HEK293 (cell line): Measurements from ENCODE around the gene PSD4.

Source experiments
- CTCF ChIA-PET: fragments of 350-600 bp; formaldehyde crosslinking; extraction: SDS; loops from one replicate; lab custom pipeline; 2021; ENCODE audit warnings: antibody characterized with exemption; lab: Yijun Ruan, JAX
- POLR2A ChIA-PET: fragments of 300-600 bp; formaldehyde crosslinking; extraction: SDS; loops from one replicate; lab custom pipeline; 2020; ENCODE audit warnings: antibody characterized with exemption, inconsistent platforms; lab: Yijun Ruan, JAX
- H3K27ac ChIP-seq: fragments of 200-500 bp; sonication (Bioruptor generic); 2 replicates; pipeline ENCODE4 v1.5.1; 2014; ENCODE audit warnings: low read depth, low read length, control low read depth, inconsistent platforms; ENCODE audit errors: extremely low read depth
- H3K36me3 ChIP-seq, 2 experiments: fragments of 200-500 bp in 1 of 2; sonication (Bioruptor generic) in 1 of 2; 1 replicate in 1 of 2; 2 replicates in 1 of 2; pipeline ENCODE4 v1.5.1; 2014 to 2017; ENCODE audit warnings: inconsistent platforms in 2 of 2, low read length in 2 of 2; ENCODE audit not compliant: control insufficient read depth in 2 of 2, insufficient read depth in 1 of 2
- H3K4me1 ChIP-seq: fragments of 200-500 bp; sonication (Bioruptor generic); 2 replicates; pipeline ENCODE4 v1.5.1; 2014; ENCODE audit warnings: mild to moderate bottlenecking, low read length, inconsistent platforms; ENCODE audit not compliant: control insufficient read depth, insufficient read depth
- H3K4me3 ChIP-seq: 2 replicates; pipeline ENCODE4 v1.5.1; 2011; ENCODE audit warnings: low read depth, mild to moderate bottlenecking, control low read depth, low read length, moderate library complexity
- H3K9me3 ChIP-seq: fragments of 200-500 bp; sonication (Bioruptor generic); 2 replicates; pipeline ENCODE4 v1.5.1; 2014; ENCODE audit warnings: low read depth, low read length, inconsistent platforms; ENCODE audit not compliant: control insufficient read depth, insufficient read depth
- EGR2 ChIP-seq: fragments of 450-650 bp; formaldehyde crosslinking; IDR thresholded peaks from 2 replicates; pipeline ENCODE4 v1.5.1; 2016; ENCODE audit warnings: low read depth, missing biosample characterization, missing genetic modification characterization
- HOXD13 ChIP-seq: sonication (generic); formaldehyde crosslinking; IDR thresholded peaks from 2 replicates; pipeline ENCODE4 v1.8.0; 2022; ENCODE audit warnings: missing genetic modification reagents, borderline replicate concordance
- KLF7 ChIP-seq: fragments of 450-650 bp; formaldehyde crosslinking; IDR thresholded peaks from 2 replicates; pipeline ENCODE4 v1.5.1; 2016; ENCODE audit warnings: missing biosample characterization, missing genetic modification characterization, borderline replicate concordance
- KLF9 ChIP-seq: fragments of 450-650 bp; formaldehyde crosslinking; IDR thresholded peaks from 2 replicates; pipeline ENCODE4 v1.5.1; 2016; ENCODE audit warnings: missing biosample characterization, missing genetic modification characterization, low read depth
- MEIS1 ChIP-seq: sonication (generic); formaldehyde crosslinking; IDR thresholded peaks from 2 replicates; pipeline ENCODE4 v1.8.1; 2022; ENCODE audit warnings: missing genetic modification reagents, mild to moderate bottlenecking, borderline replicate concordance
- TRIM28 ChIP-seq: IDR thresholded peaks from 2 replicates; pipeline ENCODE4 v1.6.1; 2011; ENCODE audit warnings: low read length, control low read depth, borderline replicate concordance
- ZBTB21 ChIP-seq: fragments of 450-650 bp; formaldehyde crosslinking; IDR thresholded peaks from 2 replicates; pipeline ENCODE4 v1.5.1; 2017; ENCODE audit warnings: missing biosample characterization, missing genetic modification characterization
- ZBTB7A ChIP-seq: fragments of 450-650 bp; formaldehyde crosslinking; IDR thresholded peaks from 2 replicates; pipeline ENCODE4 v1.5.1; 2016; ENCODE audit warnings: low read depth, missing biosample characterization, missing genetic modification characterization
- ZEB2 ChIP-seq: fragments of 450-650 bp; formaldehyde crosslinking; IDR thresholded peaks from 2 replicates; pipeline ENCODE4 v1.5.1; 2016; ENCODE audit warnings: missing biosample characterization, missing genetic modification characterization
- ZNF10 ChIP-seq: fragments of 450-650 bp; formaldehyde crosslinking; IDR thresholded peaks from 2 replicates; pipeline ENCODE4 v1.5.1; 2017; ENCODE audit warnings: missing biosample characterization, missing genetic modification characterization
- ZNF138 ChIP-seq: fragments of 450-650 bp; formaldehyde crosslinking; IDR thresholded peaks from 2 replicates; pipeline ENCODE4 v1.5.1; 2016; ENCODE audit warnings: missing biosample characterization, missing genetic modification characterization, borderline replicate concordance
- ZNF175 ChIP-seq: fragments of 450-650 bp; formaldehyde crosslinking; IDR thresholded peaks from 2 replicates; pipeline ENCODE4 v1.5.1; 2016; ENCODE audit warnings: missing biosample characterization, missing genetic modification characterization
- ZNF274 ChIP-seq, 2 experiments: fragments of 200-500 bp in 1 of 2; fragments of 450-650 bp in 1 of 2; sonication (Bioruptor generic) in 1 of 2; formaldehyde crosslinking in 1 of 2; IDR thresholded peaks; 2 replicates each; pipeline versions ENCODE4 v1.5.1 to v1.6.1; 2014 to 2016; ENCODE audit warnings: borderline replicate concordance in 1 of 2, inconsistent platforms in 1 of 2, low read length in 1 of 2, missing biosample characterization in 1 of 2, missing genetic modification characterization in 1 of 2
- ZNF341 ChIP-seq: fragments of 450-650 bp; formaldehyde crosslinking; IDR thresholded peaks from 2 replicates; pipeline ENCODE4; 2016; ENCODE audit warnings: low read depth, missing biosample characterization, missing genetic modification characterization
- ZNF426 ChIP-seq: fragments of 450-650 bp; formaldehyde crosslinking; IDR thresholded peaks from 2 replicates; pipeline ENCODE4 v1.5.1; 2017; ENCODE audit warnings: missing biosample characterization, missing genetic modification characterization, mild to moderate bottlenecking, inconsistent platforms, moderate library complexity
- ZNF514 ChIP-seq: fragments of 450-650 bp; formaldehyde crosslinking; IDR thresholded peaks from 2 replicates; pipeline ENCODE4 v1.5.1; 2016; ENCODE audit warnings: missing biosample characterization, missing genetic modification characterization
- ZNF610 ChIP-seq: fragments of 450-650 bp; formaldehyde crosslinking; IDR thresholded peaks from 2 replicates; pipeline ENCODE4 v1.5.1; 2016; ENCODE audit warnings: missing biosample characterization, missing genetic modification characterization, borderline replicate concordance
- ZNF660 ChIP-seq: fragments of 450-650 bp; IDR thresholded peaks from 2 replicates; pipeline ENCODE4 v1.5.1; 2018; ENCODE audit warnings: missing biosample characterization, mild to moderate bottlenecking, missing genetic modification characterization
- ZNF701 ChIP-seq: fragments of 450-650 bp; formaldehyde crosslinking; IDR thresholded peaks from 2 replicates; pipeline ENCODE4 v1.5.1; 2016; ENCODE audit warnings: missing biosample characterization, missing genetic modification characterization
- ZNF777 ChIP-seq: fragments of 450-650 bp; formaldehyde crosslinking; IDR thresholded peaks from 2 replicates; pipeline ENCODE4 v1.5.1; 2017; ENCODE audit warnings: missing biosample characterization, missing genetic modification characterization, borderline replicate concordance
- ZNF837 ChIP-seq: fragments of 450-650 bp; formaldehyde crosslinking; IDR thresholded peaks from 2 replicates; pipeline ENCODE4 v1.5.1; 2016; ENCODE audit warnings: missing biosample characterization, missing genetic modification characterization
- ZSCAN16 ChIP-seq: fragments of 450-650 bp; formaldehyde crosslinking; IDR thresholded peaks from 2 replicates; pipeline ENCODE4 v1.5.1; 2016; ENCODE audit warnings: missing biosample characterization, missing genetic modification characterization
- ZSCAN23 ChIP-seq: fragments of 450-650 bp; formaldehyde crosslinking; IDR thresholded peaks from 2 replicates; pipeline ENCODE4 v1.5.1; 2016; ENCODE audit warnings: missing biosample characterization, missing genetic modification characterization
- ZSCAN30 ChIP-seq: fragments of 450-650 bp; IDR thresholded peaks from 2 replicates; pipeline ENCODE4 v1.5.1; 2018; ENCODE audit warnings: missing biosample characterization, mild to moderate bottlenecking, missing genetic modification characterization, moderate library complexity
- ZXDB ChIP-seq: fragments of 450-650 bp; formaldehyde crosslinking; IDR thresholded peaks from 2 replicates; pipeline ENCODE4 v1.5.1; 2016; ENCODE audit warnings: missing biosample characterization, missing genetic modification characterization
- TF ChIP-seq, protein P1 (sequence below): fragments of 450-650 bp; IDR thresholded peaks from 2 replicates; pipeline ENCODE4 v1.5.1; 2018; ENCODE audit warnings: missing biosample characterization, missing genetic modification characterization
- TF ChIP-seq, protein P2 (sequence below): fragments of 450-650 bp; formaldehyde crosslinking; IDR thresholded peaks from 2 replicates; pipeline ENCODE4 v1.5.1; 2017; ENCODE audit warnings: missing biosample characterization, missing genetic modification characterization
- TF ChIP-seq, protein P3 (sequence below): fragments of 450-650 bp; formaldehyde crosslinking; IDR thresholded peaks from 2 replicates; pipeline ENCODE4 v1.5.1; 2016; ENCODE audit warnings: missing biosample characterization, missing genetic modification characterization

The PSD4 gene

DNA sequence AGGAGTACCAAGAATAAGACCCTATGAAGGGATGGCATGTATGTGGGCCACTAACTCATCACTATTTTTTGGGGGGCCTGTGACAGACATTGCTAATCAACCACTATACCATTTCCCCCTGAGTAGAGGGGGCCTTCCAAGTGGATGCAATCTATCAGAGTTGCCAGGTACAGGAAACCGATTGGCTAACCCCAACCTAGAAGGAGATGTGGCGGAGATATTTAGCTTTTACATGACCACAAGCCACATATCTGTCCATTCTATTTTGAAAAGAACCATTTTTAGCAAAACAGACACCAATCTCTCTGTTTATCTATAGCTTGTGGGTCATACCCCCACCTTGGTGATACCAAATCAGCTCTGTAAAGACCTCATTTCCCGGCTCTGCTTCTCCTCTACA lies 53.9 kb downstream of the PSD4 start:
- TF ChIP-seq ZNF610 = no peak
- TF ChIP-seq ZNF10 (tag by site-specific recombination) = no peak
- TF ChIP-seq ZBTB7A = no peak
- no peak for TF ChIP-seq EGR2 (tag by site-specific recombination)
- TF ChIP-seq ZSCAN30 (tag by site-specific recombination) = no peak
- no peak for TF ChIP-seq ZNF138 (tag by site-specific recombination)
- no peak for TF ChIP-seq ZNF701 (tag by site-specific recombination)
- TF ChIP-seq KLF9 (tag by site-specific recombination) = no peak
- no peak for TF ChIP-seq ZNF777 (tag by site-specific recombination)
- no peak for TF ChIP-seq ZNF426 (tag by site-specific recombination)
- TF ChIP-seq, protein P1, sequence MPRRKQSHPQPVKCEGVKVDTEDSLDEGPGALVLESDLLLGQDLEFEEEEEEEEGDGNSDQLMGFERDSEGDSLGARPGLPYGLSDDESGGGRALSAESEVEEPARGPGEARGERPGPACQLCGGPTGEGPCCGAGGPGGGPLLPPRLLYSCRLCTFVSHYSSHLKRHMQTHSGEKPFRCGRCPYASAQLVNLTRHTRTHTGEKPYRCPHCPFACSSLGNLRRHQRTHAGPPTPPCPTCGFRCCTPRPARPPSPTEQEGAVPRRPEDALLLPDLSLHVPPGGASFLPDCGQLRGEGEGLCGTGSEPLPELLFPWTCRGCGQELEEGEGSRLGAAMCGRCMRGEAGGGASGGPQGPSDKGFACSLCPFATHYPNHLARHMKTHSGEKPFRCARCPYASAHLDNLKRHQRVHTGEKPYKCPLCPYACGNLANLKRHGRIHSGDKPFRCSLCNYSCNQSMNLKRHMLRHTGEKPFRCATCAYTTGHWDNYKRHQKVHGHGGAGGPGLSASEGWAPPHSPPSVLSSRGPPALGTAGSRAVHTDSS (tag by site-specific recombination) = no peak
- TF ChIP-seq, all 188 proteins: peak for 0
- Histone ChIP-seq H3K4me1 (peaks cover 8% of the 10 kb centered on the region; the same call in 1 of the 2 replicates), H3K36me3 (no peaks in the 10 kb centered on the region), H3K4me3 (no peak overlapping the region), H3K9me3 (no peaks in the 10 kb centered on the region), H3K27ac (no peak overlapping the region)
- CTCF ChIA-PET = interaction anchor here (0.6 to 1.1 kb wide), 3 partner anchors 24 to 143 kb away, joined by 3 to 4 read pairs (median 3); no protein-coding TSS in a partner anchor
- POLR2A ChIA-PET = no interaction called here

DNA sequence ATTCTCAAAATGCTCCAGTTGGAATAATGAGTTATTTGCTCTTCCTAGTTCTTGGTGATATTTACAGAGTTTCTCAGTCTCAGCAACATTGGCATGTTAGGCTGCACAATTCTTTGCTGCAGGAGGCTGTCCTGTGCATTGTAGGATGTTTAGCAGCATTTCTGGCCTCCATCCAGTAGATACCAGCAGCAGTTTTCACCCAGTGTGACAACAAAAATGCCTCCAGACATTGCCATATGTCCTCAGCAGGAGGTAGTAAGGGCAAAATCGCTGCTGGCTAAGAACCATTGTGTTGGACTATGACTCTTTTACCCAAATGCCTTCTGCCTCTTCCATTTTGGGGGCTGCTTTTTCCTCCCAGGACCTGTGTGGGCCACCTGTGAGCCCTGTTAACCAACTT lies 54.6 kb downstream of the PSD4 start:
- ChIA-PET CTCF (interaction anchor here (0.6 kb wide), 1 partner anchor 47 kb away, joined by 3 read pairs; no protein-coding TSS in a partner anchor), POLR2A (no interaction called here)
- Histone ChIP-seq H3K9me3 (no peaks in the 10 kb centered on the region), H3K36me3 (no peaks in the 10 kb centered on the region), H3K4me1 (peaks cover 8% of the 10 kb centered on the region; the same call in 1 of the 2 replicates), H3K4me3 (no peak overlapping the region), H3K27ac (no peak overlapping the region)
- no peak for TF ChIP-seq ZNF837
- TF ChIP-seq, protein P2, sequence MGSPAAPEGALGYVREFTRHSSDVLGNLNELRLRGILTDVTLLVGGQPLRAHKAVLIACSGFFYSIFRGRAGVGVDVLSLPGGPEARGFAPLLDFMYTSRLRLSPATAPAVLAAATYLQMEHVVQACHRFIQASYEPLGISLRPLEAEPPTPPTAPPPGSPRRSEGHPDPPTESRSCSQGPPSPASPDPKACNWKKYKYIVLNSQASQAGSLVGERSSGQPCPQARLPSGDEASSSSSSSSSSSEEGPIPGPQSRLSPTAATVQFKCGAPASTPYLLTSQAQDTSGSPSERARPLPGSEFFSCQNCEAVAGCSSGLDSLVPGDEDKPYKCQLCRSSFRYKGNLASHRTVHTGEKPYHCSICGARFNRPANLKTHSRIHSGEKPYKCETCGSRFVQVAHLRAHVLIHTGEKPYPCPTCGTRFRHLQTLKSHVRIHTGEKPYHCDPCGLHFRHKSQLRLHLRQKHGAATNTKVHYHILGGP (tag by site-specific recombination) = no peak
- TF ChIP-seq ZSCAN23 (tag by site-specific recombination) = no peak
- TF ChIP-seq ZNF426 (tag by site-specific recombination) = no peak
- TF ChIP-seq ZSCAN16 (tag by site-specific recombination) = no peak
- TF ChIP-seq TRIM28 = no peak
- no peak for TF ChIP-seq ZNF660 (tag by site-specific recombination)
- TF ChIP-seq ZNF175 (tag by site-specific recombination) = no peak
- no peak for TF ChIP-seq ZEB2 (tag by site-specific recombination)
- TF ChIP-seq, protein P3, sequence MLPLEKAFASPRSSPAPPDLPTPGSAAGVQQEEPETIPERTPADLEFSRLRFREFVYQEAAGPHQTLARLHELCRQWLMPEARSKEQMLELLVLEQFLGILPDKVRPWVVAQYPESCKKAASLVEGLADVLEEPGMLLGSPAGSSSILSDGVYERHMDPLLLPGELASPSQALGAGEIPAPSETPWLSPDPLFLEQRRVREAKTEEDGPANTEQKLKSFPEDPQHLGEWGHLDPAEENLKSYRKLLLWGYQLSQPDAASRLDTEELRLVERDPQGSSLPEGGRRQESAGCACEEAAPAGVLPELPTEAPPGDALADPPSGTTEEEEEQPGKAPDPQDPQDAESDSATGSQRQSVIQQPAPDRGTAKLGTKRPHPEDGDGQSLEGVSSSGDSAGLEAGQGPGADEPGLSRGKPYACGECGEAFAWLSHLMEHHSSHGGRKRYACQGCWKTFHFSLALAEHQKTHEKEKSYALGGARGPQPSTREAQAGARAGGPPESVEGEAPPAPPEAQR = no peak
- TF ChIP-seq ZNF138 (tag by site-specific recombination) = no peak
- no peak for TF ChIP-seq KLF7
- no peak for TF ChIP-seq MEIS1 (CRISPR knock-in tag)
- no peak for TF ChIP-seq ZNF514
- TF ChIP-seq ZBTB21 = no peak
- no peak for TF ChIP-seq ZNF274 (IDR thresholded peaks at IDR 0.05; ENCODE audit: low read length)
- no peak for TF ChIP-seq ZNF274 (tag by site-specific recombination; IDR thresholded peaks at IDR 0.05; ENCODE audit: borderline replicate concordance)
- no peak for TF ChIP-seq ZXDB (tag by site-specific recombination)
- no peak for TF ChIP-seq ZNF341 (tag by site-specific recombination)
- TF ChIP-seq HOXD13 = no peak
